ENCODE data around the gene SERGEF.

The SERGEF gene

DNA sequence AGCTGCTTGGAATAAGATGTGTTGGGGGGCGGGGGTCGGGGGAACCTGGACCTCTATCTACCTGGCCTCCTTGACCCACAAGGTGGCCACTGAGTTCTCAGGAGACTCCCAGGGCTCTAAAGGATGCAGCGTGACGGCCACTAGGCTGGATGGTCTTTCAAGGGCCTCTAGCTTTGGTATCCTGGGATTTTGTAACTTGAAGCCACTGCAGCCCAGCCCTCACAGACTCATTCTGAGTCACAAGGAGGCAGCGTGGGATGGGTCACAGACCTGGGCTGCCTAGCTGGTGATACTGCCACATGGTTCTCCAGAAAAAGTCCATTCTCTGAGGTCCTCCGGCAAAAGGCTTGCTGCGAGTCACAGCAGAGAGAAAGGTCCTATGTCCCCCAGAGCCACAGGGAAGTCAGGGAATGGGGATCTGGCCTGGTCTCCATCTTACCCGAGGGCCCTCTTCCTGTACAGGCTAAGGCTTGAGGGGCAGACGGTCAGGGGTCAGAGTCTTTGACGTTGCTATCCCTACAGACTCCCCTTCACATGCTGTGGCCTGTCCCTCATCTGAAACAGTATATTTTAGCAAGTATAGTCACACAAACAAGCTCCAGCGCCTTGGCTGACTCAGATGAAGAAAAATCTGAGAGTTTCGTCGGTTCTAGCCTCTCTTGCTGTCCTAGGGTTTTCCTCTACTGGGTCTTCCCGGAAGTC, 225.9 kb downstream of the SERGEF start:
- no peak overlapping the region for H3K9ac ChIP-seq (ENCODE audit: insufficient read length, low read depth)
- DNase-seq (ENCODE audit: low read depth, low spot score) = no peak
- H3K27me3 ChIP-seq (ENCODE audit: insufficient read depth, insufficient read length) = no peaks in the 10 kb centered on the region
- H3K4me3 ChIP-seq (ENCODE audit: insufficient read length, low read depth) = no peak overlapping the region
- H3K9me3 ChIP-seq (ENCODE audit: insufficient read depth, low read length) = no peaks in the 10 kb centered on the region
- no peaks in the 10 kb centered on the region for H3K4me1 ChIP-seq (ENCODE audit: insufficient read depth, insufficient read length)
- TF ChIP-seq YY1 (IDR thresholded peaks at IDR 0.05; ENCODE audit: insufficient read depth, insufficient read length) (no peak), ZNF274 (IDR thresholded peaks at IDR 0.05; ENCODE audit: low read depth, low read length) (no peak), SUZ12 (IDR thresholded peaks at IDR 0.05; ENCODE audit: extremely low read depth, insufficient read depth, insufficient read length) (no peak)
- H3K36me3 ChIP-seq (ENCODE audit: insufficient read depth, insufficient read length, low read length) = no peaks in the 10 kb centered on the region

DNA sequence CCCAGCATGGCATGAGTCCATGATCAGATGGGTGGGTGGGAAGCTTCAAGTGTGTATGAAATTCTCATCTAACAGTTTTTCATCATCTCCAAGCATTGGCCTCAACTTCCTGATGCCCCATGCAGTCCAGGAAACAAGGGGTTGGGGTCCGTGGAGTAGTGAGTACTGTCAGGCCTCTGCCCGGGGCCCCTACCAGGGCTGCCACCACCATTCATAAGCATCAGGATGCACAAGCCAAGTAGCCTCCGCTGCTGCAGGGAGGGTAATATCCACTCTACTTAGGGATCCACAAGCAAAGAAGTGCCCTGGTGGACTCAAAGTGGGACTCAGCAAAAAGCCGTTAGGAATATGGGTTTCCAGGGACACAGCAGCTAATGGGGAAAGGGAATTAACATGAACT, 229.0 kb downstream of the SERGEF start:
- H3K27me3 ChIP-seq (ENCODE audit: insufficient read depth, insufficient read length) = no peaks in the 10 kb centered on the region
- no peak overlapping the region for H3K4me3 ChIP-seq (ENCODE audit: insufficient read length, low read depth)
- no peak overlapping the region for H3K9ac ChIP-seq (ENCODE audit: insufficient read length, low read depth)
- no peaks in the 10 kb centered on the region for H3K9me3 ChIP-seq (ENCODE audit: insufficient read depth, low read length)
- TF ChIP-seq YY1 (IDR thresholded peaks at IDR 0.05; ENCODE audit: insufficient read depth, insufficient read length) (no peak), ZNF274 (IDR thresholded peaks at IDR 0.05; ENCODE audit: low read depth, low read length) (no peak), SUZ12 (IDR thresholded peaks at IDR 0.05; ENCODE audit: extremely low read depth, insufficient read depth, insufficient read length) (no peak)
- H3K36me3 ChIP-seq (ENCODE audit: insufficient read depth, insufficient read length, low read length) = no peaks in the 10 kb centered on the region
- no peak for DNase-seq (ENCODE audit: low read depth, low spot score)
- H3K4me1 ChIP-seq (ENCODE audit: insufficient read depth, insufficient read length) = no peaks in the 10 kb centered on the region

- no peak overlapping the region for H3K4me3 ChIP-seq (ENCODE audit: insufficient read length, low read depth)
- TF ChIP-seq YY1 (IDR thresholded peaks at IDR 0.05; ENCODE audit: insufficient read depth, insufficient read length) (no peak), ZNF274 (IDR thresholded peaks at IDR 0.05; ENCODE audit: low read depth, low read length) (no peak), SUZ12 (IDR thresholded peaks at IDR 0.05; ENCODE audit: extremely low read depth, insufficient read depth, insufficient read length) (no peak)
- no peaks in the 10 kb centered on the region for H3K27me3 ChIP-seq (ENCODE audit: insufficient read depth, insufficient read length)
- no peak for DNase-seq (ENCODE audit: low read depth, low spot score)
- no peaks in the 10 kb centered on the region for H3K36me3 ChIP-seq (ENCODE audit: insufficient read depth, insufficient read length, low read length)
- no peak overlapping the region for H3K9ac ChIP-seq (ENCODE audit: insufficient read length, low read depth)
- no peaks in the 10 kb centered on the region for H3K4me1 ChIP-seq (ENCODE audit: insufficient read depth, insufficient read length)
- H3K9me3 ChIP-seq (ENCODE audit: insufficient read depth, low read length) = no peaks in the 10 kb centered on the region
Observed at GRCh38 chr11:17782603-17783337, 230.1 kb downstream of the SERGEF start.

DNA sequence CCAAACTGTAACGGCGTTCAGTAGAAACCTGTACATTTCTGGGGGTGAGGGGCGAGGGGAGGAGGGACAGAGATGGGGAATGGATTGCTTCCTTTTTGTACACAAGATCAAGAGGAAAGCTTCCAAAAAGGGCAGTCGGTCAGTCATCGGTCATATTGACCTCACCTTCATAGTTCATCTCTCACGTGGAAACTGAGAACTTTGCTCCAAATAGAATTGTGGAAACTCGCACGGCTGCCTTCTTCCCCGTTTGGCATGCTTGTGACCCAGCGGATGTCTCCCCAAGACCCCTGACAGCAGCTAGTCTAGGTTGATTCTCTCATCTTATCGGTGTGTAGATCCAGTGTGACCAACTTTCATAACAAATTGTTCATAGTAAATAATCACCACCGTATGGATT, 230.7 kb downstream of the SERGEF start:
- no peak for DNase-seq (ENCODE audit: low read depth, low spot score)
- no peak for TF ChIP-seq SUZ12 (IDR thresholded peaks at IDR 0.05; ENCODE audit: extremely low read depth, insufficient read depth, insufficient read length)
- no peak for TF ChIP-seq ZNF274 (IDR thresholded peaks at IDR 0.05; ENCODE audit: low read depth, low read length)
- TF ChIP-seq YY1 (IDR thresholded peaks at IDR 0.05; ENCODE audit: insufficient read depth, insufficient read length) = no peak
- H3K9me3 ChIP-seq (ENCODE audit: insufficient read depth, low read length) = no peaks in the 10 kb centered on the region

DNA sequence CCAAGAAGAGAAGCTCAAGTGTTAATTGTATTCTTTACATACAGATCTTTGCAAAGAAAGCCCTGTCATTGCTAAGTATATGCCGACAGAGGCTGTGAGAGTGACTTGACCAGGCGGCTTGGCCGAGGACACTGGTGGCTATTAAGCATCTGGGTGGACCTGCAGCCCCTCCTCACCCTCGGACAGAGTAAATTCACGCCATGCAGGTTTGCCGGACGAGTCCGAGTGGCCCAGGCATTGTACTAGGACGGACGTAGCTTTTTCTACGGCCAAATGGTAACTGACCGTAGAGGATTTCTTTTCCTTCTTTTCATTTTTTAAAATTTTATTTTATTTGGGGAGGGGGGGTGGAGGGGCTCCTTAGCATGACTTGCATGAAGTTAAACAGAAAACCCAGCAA, 231.2 kb downstream of the SERGEF start:
- DNase-seq (ENCODE audit: low read depth, low spot score) = no peak
- Histone ChIP-seq H3K4me1 (ENCODE audit: insufficient read depth, insufficient read length) (no peaks in the 10 kb centered on the region), H3K27me3 (ENCODE audit: insufficient read depth, insufficient read length) (no peaks in the 10 kb centered on the region), H3K4me3 (ENCODE audit: insufficient read length, low read depth) (no peak overlapping the region), H3K9ac (ENCODE audit: insufficient read length, low read depth) (no peak overlapping the region), H3K36me3 (ENCODE audit: insufficient read depth, insufficient read length, low read length) (no peaks in the 10 kb centered on the region), H3K9me3 (ENCODE audit: insufficient read depth, low read length) (no peaks in the 10 kb centered on the region)
- TF ChIP-seq SUZ12 (IDR thresholded peaks at IDR 0.05; ENCODE audit: extremely low read depth, insufficient read depth, insufficient read length) (no peak), YY1 (IDR thresholded peaks at IDR 0.05; ENCODE audit: insufficient read depth, insufficient read length) (no peak), ZNF274 (IDR thresholded peaks at IDR 0.05; ENCODE audit: low read depth, low read length) (no peak)

More for the DNA sequence above, 230.7 kb downstream of the SERGEF start:
- H3K4me3 ChIP-seq (ENCODE audit: insufficient read length, low read depth) = no peak overlapping the region
- no peak overlapping the region for H3K9ac ChIP-seq (ENCODE audit: insufficient read length, low read depth)
- no peaks in the 10 kb centered on the region for H3K4me1 ChIP-seq (ENCODE audit: insufficient read depth, insufficient read length)
- no peaks in the 10 kb centered on the region for H3K36me3 ChIP-seq (ENCODE audit: insufficient read depth, insufficient read length, low read length)
- no peaks in the 10 kb centered on the region for H3K27me3 ChIP-seq (ENCODE audit: insufficient read depth, insufficient read length)

DNA sequence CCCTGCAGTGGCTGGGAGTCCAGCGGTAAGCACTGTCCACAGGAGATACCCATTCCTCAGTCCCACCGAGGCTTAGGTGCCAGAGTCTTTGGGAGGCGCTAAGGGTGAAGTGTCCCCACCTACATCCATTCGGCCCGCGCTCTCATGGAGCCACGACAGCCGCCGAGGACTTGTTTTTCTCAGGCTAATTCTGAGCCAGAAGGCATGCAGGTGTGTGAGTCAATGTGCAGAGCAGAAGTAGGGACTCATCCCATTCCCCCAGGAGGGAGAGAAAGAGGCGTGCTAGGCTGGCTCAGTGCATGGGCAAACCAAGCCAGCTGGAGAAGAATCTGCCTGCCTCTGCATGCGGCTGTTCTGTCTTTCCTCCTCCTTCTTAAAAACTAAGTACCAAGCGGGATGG, 231.6 kb downstream of the SERGEF start:
- Histone ChIP-seq H3K36me3 (ENCODE audit: insufficient read depth, insufficient read length, low read length) (no peaks in the 10 kb centered on the region), H3K4me1 (ENCODE audit: insufficient read depth, insufficient read length) (no peaks in the 10 kb centered on the region), H3K27me3 (ENCODE audit: insufficient read depth, insufficient read length) (no peaks in the 10 kb centered on the region), H3K9me3 (ENCODE audit: insufficient read depth, low read length) (no peaks in the 10 kb centered on the region), H3K4me3 (ENCODE audit: insufficient read length, low read depth) (no peak overlapping the region), H3K9ac (ENCODE audit: insufficient read length, low read depth) (no peak overlapping the region)
- DNase-seq (ENCODE audit: low read depth, low spot score) = no peak
- TF ChIP-seq YY1 (IDR thresholded peaks at IDR 0.05; ENCODE audit: insufficient read depth, insufficient read length) (no peak), SUZ12 (IDR thresholded peaks at IDR 0.05; ENCODE audit: extremely low read depth, insufficient read depth, insufficient read length) (no peak), ZNF274 (IDR thresholded peaks at IDR 0.05; ENCODE audit: low read depth, low read length) (no peak)

DNA sequence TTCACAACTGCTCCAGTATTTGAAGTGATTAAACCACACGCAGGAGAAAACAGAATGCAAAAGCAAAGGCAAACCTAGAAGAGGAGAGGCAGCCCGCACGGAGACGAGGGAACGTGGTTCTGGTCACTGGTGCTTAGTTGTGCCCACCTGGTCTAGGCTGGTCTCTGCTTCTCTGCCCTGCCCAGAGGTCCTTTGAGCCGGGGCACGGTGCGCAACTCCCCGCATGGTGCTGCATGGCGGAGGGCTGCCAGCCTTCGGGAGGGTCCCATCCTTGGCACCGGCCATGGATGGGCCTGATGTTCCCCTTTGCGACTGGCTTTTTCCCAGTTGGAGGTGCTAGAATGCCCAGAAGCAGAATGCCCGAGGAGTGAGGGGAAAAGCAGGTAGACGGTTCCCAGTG, 232.2 kb downstream of the SERGEF start:
- Histone ChIP-seq H3K4me1 (ENCODE audit: insufficient read depth, insufficient read length) (no peaks in the 10 kb centered on the region), H3K9ac (ENCODE audit: insufficient read length, low read depth) (no peak overlapping the region), H3K27me3 (ENCODE audit: insufficient read depth, insufficient read length) (no peaks in the 10 kb centered on the region), H3K4me3 (ENCODE audit: insufficient read length, low read depth) (no peak overlapping the region), H3K9me3 (ENCODE audit: insufficient read depth, low read length) (no peaks in the 10 kb centered on the region), H3K36me3 (ENCODE audit: insufficient read depth, insufficient read length, low read length) (no peaks in the 10 kb centered on the region)
- DNase-seq (ENCODE audit: low read depth, low spot score) = no peak
- TF ChIP-seq YY1 (IDR thresholded peaks at IDR 0.05; ENCODE audit: insufficient read depth, insufficient read length) = no peak
- TF ChIP-seq SUZ12 (IDR thresholded peaks at IDR 0.05; ENCODE audit: extremely low read depth, insufficient read depth, insufficient read length) = no peak
- no peak for TF ChIP-seq ZNF274 (IDR thresholded peaks at IDR 0.05; ENCODE audit: low read depth, low read length)

Data from NT2/D1 (cell line).